Tibial nerve (tissue), 4 donors: ENCODE measurements around the gene TCEANC. TPM values are rescaled to one million over a fixed set of nuclear protein-coding genes. Genes with fewer than 3 reads are reported as not detected.

Experiments used
- DNase-seq, 2 donors: peaks; one replicate each; pipeline ENCODE4 v3.0.0-alpha.2; 2019; ENCODE audit warnings: low spot score in 2 of 2
- H3K27ac ChIP-seq, 4 donors: fragments of 200-600 bp; sonication (generic) in 3 of 4; one replicate each; pipeline ENCODE4 v1.5.1; 2017 to 2019; ENCODE audit warnings: mild to moderate bottlenecking in 1 of 4
- H3K27me3 ChIP-seq, 2 donors: fragments of 200-600 bp; sonication (generic) in 1 of 2; one replicate each; pipeline versions ENCODE4 v1.5.1 to v1.6.0; 2017 to 2019
- H3K36me3 ChIP-seq, 3 donors: fragments of 200-600 bp; sonication (generic); one replicate each; pipeline ENCODE4 v1.5.1; 2018 to 2019
- H3K4me1 ChIP-seq, 4 donors: fragments of 200-600 bp; sonication (generic) in 3 of 4; one replicate each; pipeline ENCODE4 v1.5.1; 2017 to 2019
- H3K4me3 ChIP-seq, 4 donors: fragments of 200-600 bp; sonication (generic) in 3 of 4; one replicate each; pipeline ENCODE4 v1.5.1; 2017 to 2019; ENCODE audit warnings: mild to moderate bottlenecking in 1 of 4, moderate library complexity in 1 of 4
- H3K9me3 ChIP-seq, 4 donors: fragments of 200-600 bp; sonication (generic) in 3 of 4; one replicate each; pipeline ENCODE4 v1.5.1; 2017 to 2019
- CTCF ChIP-seq, 5 experiments: fragments of 200-600 bp in 3 of 5; fragments of 450-650 bp in 2 of 5; sonication (generic) in 3 of 5; IDR thresholded peaks; one replicate each; pipeline ENCODE4 v1.5.1; 2016 to 2019; ENCODE audit warnings: antibody characterized with exemption in 5 of 5, mild to moderate bottlenecking in 3 of 5, moderate library complexity in 2 of 5
- EP300 ChIP-seq, 2 donors: sonication (generic); formaldehyde crosslinking; IDR thresholded peaks; one replicate each; pipeline ENCODE4 v1.6.1; 2017; ENCODE audit warnings: antibody characterized with exemption in 2 of 2, mild to moderate bottlenecking in 1 of 2
- POLR2A ChIP-seq, 2 donors: fragments of 450-650 bp; IDR thresholded peaks; one replicate each; pipeline ENCODE4 v1.6.1; 2017; ENCODE audit warnings: antibody characterized with exemption in 2 of 2, mild to moderate bottlenecking in 2 of 2, moderate library complexity in 2 of 2
- WGBS, 2 donors: methylation state at CpG; one replicate each; pipeline ENCODE4 v1.1.5; 2018; 5-methylcytosine and 5-hydroxymethylcytosine counted together
- total RNA-seq, 4 donors: library from RNA; depleted of rRNA; stranded (reverse); fragments of >200 nt; gene quantifications; one replicate each; pipeline ENCODE4 v1.1.0, GENCODE V29; 2016

Gene TCEANC
- total RNA-seq, 4 donors from 2014 or later, result 2.9 to 6.1 (median 5.0) TPM

- no peak for TF ChIP-seq EP300 (IDR thresholded peaks at IDR 0.05)
- no peak for TF ChIP-seq POLR2A (IDR thresholded peaks at IDR 0.05)
- TF ChIP-seq CTCF (IDR thresholded peaks at IDR 0.05), result no peak
- 52 to 62% methylated on average over 5 of the region's 5 CpGs for WGBS, 2 donors
- Histone ChIP-seq H3K9me3 (no peaks in the 10 kb centered on the region), H3K27me3 (peaks cover 0 to 22% of the 10 kb centered on the region in 2 donors), H3K4me3 (no peak overlapping the region), H3K36me3 (no peaks in the 10 kb centered on the region), H3K27ac (no peak overlapping the region), H3K4me1 (peaks cover 0 to 15% (median 9%) of the 10 kb centered on the region in 4 donors)
- DNase-seq, result no peak
These were observed 3.1 kb upstream of the TCEANC start for GRCh38 chrX:13649838-13650237.

- no peak for TF ChIP-seq EP300 (IDR thresholded peaks at IDR 0.05)
- TF ChIP-seq CTCF (IDR thresholded peaks at IDR 0.05), result no peak
- no peak for TF ChIP-seq POLR2A (IDR thresholded peaks at IDR 0.05)
- no peak overlapping the region for H3K4me3 ChIP-seq
- no peaks in the 10 kb centered on the region for H3K9me3 ChIP-seq
- H3K27me3 ChIP-seq, result peaks cover 0 to 18% of the 10 kb centered on the region in 2 donors
- no peak overlapping the region for H3K27ac ChIP-seq
- 97 to 100% methylated on average over 1 of the region's 1 CpG for WGBS, 2 donors
- no peaks in the 10 kb centered on the region for H3K36me3 ChIP-seq
- DNase-seq, result no peak
- H3K4me1 ChIP-seq, result peaks cover 0 to 15% (median 9%) of the 10 kb centered on the region in 4 donors
These were observed 2.6 kb upstream of the TCEANC start for GRCh38 chrX:13650318-13650717.

DNA sequence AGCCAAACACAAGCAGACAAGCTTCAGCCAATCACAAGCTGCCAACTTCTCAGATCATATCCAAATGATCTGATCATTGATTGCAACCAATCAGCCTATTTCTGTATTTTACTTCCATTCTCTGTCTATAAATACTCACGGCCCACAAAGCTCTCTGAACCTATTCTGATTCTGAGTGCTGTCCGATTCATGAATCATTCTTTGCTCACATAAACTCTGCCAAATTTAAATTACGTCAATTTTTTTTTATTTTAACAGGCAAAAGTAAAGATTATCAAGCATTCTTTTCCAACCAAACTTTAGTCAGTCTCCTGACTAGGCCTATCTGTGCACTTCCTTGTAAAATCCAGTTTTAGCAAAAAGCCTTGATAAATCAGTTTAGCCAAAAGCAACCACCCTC, 1.8 kb upstream of the TCEANC start:
- Histone ChIP-seq H3K9me3 (no peaks in the 10 kb centered on the region), H3K4me1 (peaks cover 0 to 15% (median 9%) of the 10 kb centered on the region in 4 donors), H3K27me3 (peaks cover 0 to 10% of the 10 kb centered on the region in 2 donors), H3K27ac (no peak overlapping the region), H3K4me3 (no peak overlapping the region), H3K36me3 (no peaks in the 10 kb centered on the region)
- no peak for TF ChIP-seq CTCF (IDR thresholded peaks at IDR 0.05)
- TF ChIP-seq POLR2A (IDR thresholded peaks at IDR 0.05), result no peak
- no peak for TF ChIP-seq EP300 (IDR thresholded peaks at IDR 0.05)
- DNase-seq, result no peak
- 57 to 90% methylated on average over 3 of the region's 3 CpGs for WGBS, 2 donors

DNA sequence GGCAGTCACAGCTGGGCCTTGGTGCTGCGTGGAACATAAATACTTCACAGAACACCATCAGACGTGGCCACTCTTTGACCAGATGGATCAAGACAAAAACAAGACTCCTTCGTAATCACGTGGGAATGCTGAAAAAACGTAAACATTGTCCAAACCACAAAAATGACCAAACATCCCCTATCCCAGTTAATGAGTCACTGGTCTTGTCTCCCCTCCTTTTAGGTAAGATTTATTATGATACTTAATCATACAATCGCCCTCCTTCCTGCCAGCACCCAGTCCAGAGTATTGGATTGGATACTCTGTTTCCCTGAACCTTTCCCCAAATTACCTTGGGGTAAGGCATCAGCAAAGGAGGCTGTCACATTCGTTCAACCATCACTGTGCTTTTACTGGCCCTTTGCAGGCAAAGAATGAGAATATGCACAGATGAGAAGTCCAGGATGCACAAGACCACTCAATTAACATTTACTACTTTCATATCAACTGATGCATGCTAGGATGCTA, 601 bp upstream of the TCEANC start:
- Histone ChIP-seq H3K27ac (peak overlapping the region; percentile 75 to 96 (median 88)), H3K36me3 (no peaks in the 10 kb centered on the region), H3K4me3 (peak overlapping the region; percentile 37 to 69 (median 62)), H3K9me3 (no peaks in the 10 kb centered on the region), H3K27me3 (no peaks in the 10 kb centered on the region), H3K4me1 (peaks cover 0 to 15% (median 7%) of the 10 kb centered on the region in 4 donors)
- DNase-seq, result no peak
- WGBS, 2 donors, result 29 to 41% methylated on average over 7 of the region's 7 CpGs
- TF ChIP-seq POLR2A (IDR thresholded peaks at IDR 0.05) (no peak), CTCF (IDR thresholded peaks at IDR 0.05) (no peak), EP300 (IDR thresholded peaks at IDR 0.05) (no peak)

- H3K36me3 ChIP-seq, result no peaks in the 10 kb centered on the region
- no peak for DNase-seq
- TF ChIP-seq EP300 (IDR thresholded peaks at IDR 0.05) (no peak), CTCF (IDR thresholded peaks at IDR 0.05) (no peak), POLR2A (IDR thresholded peaks at IDR 0.05) (no peak)
- H3K27me3 ChIP-seq, result no peaks in the 10 kb centered on the region
- no peak overlapping the region for H3K4me3 ChIP-seq
- peak overlapping the region in 1 of 4 donors; percentile 96 for H3K27ac ChIP-seq
- peaks cover 0 to 15% (median 7%) of the 10 kb centered on the region in 4 donors for H3K4me1 ChIP-seq
- H3K9me3 ChIP-seq, result no peaks in the 10 kb centered on the region
These were observed 1.2 kb downstream of the TCEANC start for GRCh38 chrX:13654116-13654515.
